HepG2 (cell line): ENCODE data around the gene NAGA. TPM values are rescaled to one million over a fixed set of nuclear protein-coding genes. Genes with fewer than 3 reads are reported as not detected.

ENCODE experiments used
- ARID4A ChIP-seq: sonication (generic); formaldehyde crosslinking; IDR thresholded peaks from 2 replicates; pipeline ENCODE4 v1.5.0; 2020; ENCODE audit warnings: mild to moderate bottlenecking, missing genetic modification reagents, borderline replicate concordance
- ATF7-NPFF ChIP-seq: sonication (generic); formaldehyde crosslinking; IDR thresholded peaks from 2 replicates; pipeline ENCODE4 v1.8.1; 2023; ENCODE audit warnings: mild to moderate bottlenecking, low read depth, missing genetic modification reagents, moderate library complexity
- CREM ChIP-seq, 2 experiments: sonication (generic) in 1 of 2; formaldehyde crosslinking in 1 of 2; IDR thresholded peaks; 2 replicates each; pipeline versions ENCODE4 v1.4.0 to v1.6.1; 2016 to 2020; ENCODE audit warnings: antibody characterized with exemption in 1 of 2, mild to moderate bottlenecking in 1 of 2, missing genetic modification reagents in 1 of 2
- DNMT1 ChIP-seq: sonication (generic); formaldehyde crosslinking; IDR thresholded peaks from 2 replicates; pipeline ENCODE4 v1.5.1; 2020; ENCODE audit warnings: mild to moderate bottlenecking, missing genetic modification reagents
- DNMT3B ChIP-seq: conservative IDR thresholded peaks from 2 replicates; pipeline ENCODE4 v1.6.1; 2016; ENCODE audit warnings: missing biosample characterization, control low read depth
- EHMT2 ChIP-seq: fragments of 200-600 bp; sonication (generic); IDR thresholded peaks from 2 replicates; pipeline ENCODE4 v1.7.0; 2017; ENCODE audit warnings: antibody characterized with exemption, low read depth, low read length, borderline replicate concordance
- FIP1L1 ChIP-seq: fragments of 200-400 bp; formaldehyde crosslinking; IDR thresholded peaks from 2 replicates; pipeline ENCODE4 v1.6.1; 2018; ENCODE audit warnings: low read depth, mild to moderate bottlenecking, low read length, moderate library complexity, borderline replicate concordance; ENCODE audit not compliant: insufficient read depth
- NFKBIZ ChIP-seq: IDR thresholded peaks from 2 replicates; pipeline ENCODE4 v1.6.1; 2018; ENCODE audit warnings: missing genetic modification reagents, missing compliant biosample characterization
- SCMH1 ChIP-seq: sonication (generic); formaldehyde crosslinking; IDR thresholded peaks from 2 replicates; pipeline ENCODE4 v1.9.0; 2021; ENCODE audit warnings: missing genetic modification reagents, mild to moderate bottlenecking, borderline replicate concordance
- SP2 ChIP-seq: sonication (generic); formaldehyde crosslinking; IDR thresholded peaks from 2 replicates; pipeline ENCODE4 v1.5.1; 2020; ENCODE audit warnings: mild to moderate bottlenecking, missing genetic modification reagents
- STAT6 ChIP-seq: sonication (generic); formaldehyde crosslinking; IDR thresholded peaks from 2 replicates; pipeline ENCODE4 v1.4.0; 2020; ENCODE audit warnings: missing genetic modification reagents, mild to moderate bottlenecking, borderline replicate concordance
- ZNF124 ChIP-seq: sonication (generic); formaldehyde crosslinking; IDR thresholded peaks from 2 replicates; pipeline ENCODE4 v1.4.0; 2020; ENCODE audit warnings: missing genetic modification reagents
- ZNF234 ChIP-seq: sonication (generic); formaldehyde crosslinking; conservative IDR thresholded peaks from 2 replicates; pipeline ENCODE4 v1.5.1; 2020; ENCODE audit warnings: mild to moderate bottlenecking, missing genetic modification reagents
- ZNF441 ChIP-seq: sonication (generic); formaldehyde crosslinking; IDR thresholded peaks from 2 replicates; pipeline ENCODE4 v1.7.0; 2021; ENCODE audit warnings: missing genetic modification reagents, borderline replicate concordance
- ZNF597 ChIP-seq: sonication (generic); formaldehyde crosslinking; IDR thresholded peaks from 2 replicates; pipeline ENCODE4 v1.5.0; 2020; ENCODE audit warnings: missing genetic modification reagents
- polyA plus RNA-seq, 8 experiments: library from polyadenylated mRNA; depleted of rRNA in 3 of 8; stranded (reverse) in 7 of 8; unstranded in 1 of 8; fragments of >200 nt; fragmentation: Illumina TruSeq in 4 of 8; extraction: Trizol in 4 of 8; gene quantifications; 2 replicates each; pipeline versions ENCODE4 v1.2.1 to v1.2.3, GENCODE V29; 2011 to 2016; ENCODE audit warnings: low read depth in 4 of 8, missing spikeins in 1 of 8, mixed read lengths in 1 of 8; ENCODE audit not compliant: insufficient read depth in 1 of 8
- total RNA-seq, 5 experiments: library from RNA; depleted of rRNA; stranded (reverse); fragments of >200 nt; fragmentation: Illumina TruSeq; extraction: Trizol; gene quantifications; 2 replicates each; pipeline ENCODE4 v1.2.3, GENCODE V29; 2016; ENCODE audit warnings: low read depth in 1 of 5
- TF ChIP-seq, protein P1 (sequence below): conservative IDR thresholded peaks from 2 replicates; pipeline ENCODE4 v1.6.1; 2018; ENCODE audit warnings: missing genetic modification reagents
- TF ChIP-seq, protein P2 (sequence below): sonication (generic); IDR thresholded peaks from 2 replicates; pipeline ENCODE4 v1.6.1; 2016; ENCODE audit warnings: low read depth, borderline replicate concordance

The NAGA gene
- total and polyA plus RNA-seq, 2 of the 13 experiments (the other 11 are each of a cell fraction or from before 2014, with no cell fraction given) = 15.1 to 23.4 TPM

- TF ChIP-seq SP2 (CRISPR knock-in tag) = peak; percentile 80
- TF ChIP-seq ZNF124 (CRISPR knock-in tag) = no peak
- TF ChIP-seq EHMT2 = no peak
- TF ChIP-seq, protein P1, sequence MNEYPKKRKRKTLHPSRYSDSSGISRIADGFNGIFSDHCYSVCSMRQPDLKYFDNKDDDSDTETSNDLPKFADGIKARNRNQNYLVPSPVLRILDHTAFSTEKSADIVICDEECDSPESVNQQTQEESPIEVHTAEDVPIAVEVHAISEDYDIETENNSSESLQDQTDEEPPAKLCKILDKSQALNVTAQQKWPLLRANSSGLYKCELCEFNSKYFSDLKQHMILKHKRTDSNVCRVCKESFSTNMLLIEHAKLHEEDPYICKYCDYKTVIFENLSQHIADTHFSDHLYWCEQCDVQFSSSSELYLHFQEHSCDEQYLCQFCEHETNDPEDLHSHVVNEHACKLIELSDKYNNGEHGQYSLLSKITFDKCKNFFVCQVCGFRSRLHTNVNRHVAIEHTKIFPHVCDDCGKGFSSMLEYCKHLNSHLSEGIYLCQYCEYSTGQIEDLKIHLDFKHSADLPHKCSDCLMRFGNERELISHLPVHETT = no peak
- peak; percentile 94; the same call in 1 of the 2 replicates for TF ChIP-seq ARID4A (CRISPR knock-in tag)
- TF ChIP-seq, protein P2, sequence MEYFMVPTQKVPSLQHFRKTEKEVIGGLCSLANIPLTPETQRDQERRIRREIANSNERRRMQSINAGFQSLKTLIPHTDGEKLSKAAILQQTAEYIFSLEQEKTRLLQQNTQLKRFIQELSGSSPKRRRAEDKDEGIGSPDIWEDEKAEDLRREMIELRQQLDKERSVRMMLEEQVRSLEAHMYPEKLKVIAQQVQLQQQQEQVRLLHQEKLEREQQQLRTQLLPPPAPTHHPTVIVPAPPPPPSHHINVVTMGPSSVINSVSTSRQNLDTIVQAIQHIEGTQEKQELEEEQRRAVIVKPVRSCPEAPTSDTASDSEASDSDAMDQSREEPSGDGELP = peak; percentile 52; the same call in 1 of the 2 replicates
- TF ChIP-seq ZNF234 = peak; percentile 65
- TF ChIP-seq DNMT3B (CRISPR knock-in tag) = no peak
- peak; percentile 36; the same call in 1 of the 2 replicates for TF ChIP-seq ZNF441 (CRISPR knock-in tag)
- TF ChIP-seq CREM (IDR thresholded peaks at IDR 0.05) = 0 out of 2 replicates have a peak, but pooled peaks have one; percentile 37
- TF ChIP-seq CREM (CRISPR knock-in tag; IDR thresholded peaks at IDR 0.05) = no peak
- TF ChIP-seq FIP1L1 = 0 out of 2 replicates have a peak, but pooled peaks have one; percentile 31
- no peak for TF ChIP-seq ZNF597 (CRISPR knock-in tag)
- TF ChIP-seq DNMT1 = no peak
- TF ChIP-seq ATF7-NPFF = peak; percentile 45; the same call in 1 of the 2 replicates
- peak; percentile 64; the same call in 1 of the 2 replicates for TF ChIP-seq NFKBIZ (CRISPR knock-in tag)
- TF ChIP-seq SCMH1 (CRISPR knock-in tag) = no peak
- TF ChIP-seq STAT6 (CRISPR knock-in tag) = peak; percentile 64; the same call in 1 of the 2 replicates
Measured at GRCh38 chr22:42090596-42091454, 20.2 kb upstream of the NAGA start, which contains the start of gene NDUFA6 (continued).
